ENCODE measurements around the gene DSG4.

Gene DSG4

GRCh38 chr18:31447530-31448191 lies 71.1 kb downstream of the DSG4 start, which contains the start of gene DSG3:
TSS of gene DSG3 (plus strand) at chr18:31447741. CDS start at chr18:31447878, 137 bp downstream.
- Histone ChIP-seq H3K9ac (ENCODE audit: low read length in 2 of 2) (no peak within 1 kb of the TSS), H3K9me3 (ENCODE audit: control insufficient read depth in 2 of 2, low read length in 2 of 2) (no peaks in the 10 kb centered on the region), H3K27ac (ENCODE audit: low read length) (no peak within 1 kb of the TSS), H3K4me3 (ENCODE audit: low read length in 2 of 2) (no peak within 1 kb of the TSS), H3K36me3 (ENCODE audit: control insufficient read depth in 2 of 2, insufficient read depth in 2 of 2, low read length in 2 of 2) (no peaks in the 10 kb centered on the region), H3K27me3 (ENCODE audit: control insufficient read depth in 1 of 2, insufficient read depth in 2 of 2, low read length in 2 of 2) (no peaks in the 10 kb centered on the region), H3K4me1 (ENCODE audit: control insufficient read depth, insufficient read depth, low read length) (no peaks in the 10 kb centered on the region)

- Histone ChIP-seq H3K36me3 (ENCODE audit: control insufficient read depth in 2 of 2, insufficient read depth in 2 of 2, low read length in 2 of 2) (no peaks in the 10 kb centered on the region), H3K9me3 (ENCODE audit: control insufficient read depth in 2 of 2, low read length in 2 of 2) (no peaks in the 10 kb centered on the region), H3K4me1 (ENCODE audit: control insufficient read depth, insufficient read depth, low read length) (no peaks in the 10 kb centered on the region), H3K27ac (ENCODE audit: low read length) (no peak overlapping the region), H3K27me3 (ENCODE audit: control insufficient read depth in 1 of 2, insufficient read depth in 2 of 2, low read length in 2 of 2) (no peaks in the 10 kb centered on the region), H3K4me3 (ENCODE audit: low read length in 2 of 2) (no peak overlapping the region), H3K9ac (ENCODE audit: low read length in 2 of 2) (no peak overlapping the region)
These were observed 73.8 kb downstream of the DSG4 start for GRCh38 chr18:31450409-31450808.

DNA sequence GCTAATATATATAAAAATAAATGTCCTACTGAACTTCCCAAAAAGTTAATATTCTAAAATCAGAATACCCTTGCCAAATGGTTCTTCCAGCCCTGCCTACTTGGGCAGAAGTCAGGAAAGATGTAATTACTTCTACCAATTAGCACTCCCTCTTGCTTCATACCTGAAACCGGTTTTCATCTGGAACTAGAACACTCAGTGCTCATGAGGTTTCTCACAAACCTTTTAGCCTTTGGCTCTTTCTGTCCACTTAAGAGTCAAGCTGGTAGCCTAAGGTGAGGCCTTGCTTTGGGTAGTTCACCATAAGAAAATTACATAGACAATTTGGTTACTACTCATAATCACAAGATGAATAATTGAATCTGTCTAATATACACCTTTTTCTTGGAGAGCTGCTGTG lies 75.0 kb downstream of the DSG4 start:
- H3K27me3 ChIP-seq (ENCODE audit: control insufficient read depth in 1 of 2, insufficient read depth in 2 of 2, low read length in 2 of 2): no peaks in the 10 kb centered on the region
- H3K9ac ChIP-seq (ENCODE audit: low read length in 2 of 2): no peak overlapping the region
- H3K36me3 ChIP-seq (ENCODE audit: control insufficient read depth in 2 of 2, insufficient read depth in 2 of 2, low read length in 2 of 2): no peaks in the 10 kb centered on the region
- H3K4me3 ChIP-seq (ENCODE audit: low read length in 2 of 2): no peak overlapping the region
- no peaks in the 10 kb centered on the region for H3K4me1 ChIP-seq (ENCODE audit: control insufficient read depth, insufficient read depth, low read length)
- H3K27ac ChIP-seq (ENCODE audit: low read length): no peak overlapping the region
- H3K9me3 ChIP-seq (ENCODE audit: control insufficient read depth in 2 of 2, low read length in 2 of 2): no peaks in the 10 kb centered on the region

GRCh38 chr18:31454066-31454708 lies 77.6 kb downstream of the DSG4 start:
- Histone ChIP-seq H3K9me3 (ENCODE audit: control insufficient read depth in 2 of 2, low read length in 2 of 2) (no peaks in the 10 kb centered on the region), H3K9ac (ENCODE audit: low read length in 2 of 2) (no peak overlapping the region), H3K27me3 (ENCODE audit: control insufficient read depth in 1 of 2, insufficient read depth in 2 of 2, low read length in 2 of 2) (no peaks in the 10 kb centered on the region), H3K4me1 (ENCODE audit: control insufficient read depth, insufficient read depth, low read length) (no peaks in the 10 kb centered on the region), H3K36me3 (ENCODE audit: control insufficient read depth in 2 of 2, insufficient read depth in 2 of 2, low read length in 2 of 2) (no peaks in the 10 kb centered on the region), H3K4me3 (ENCODE audit: low read length in 2 of 2) (no peak overlapping the region), H3K27ac (ENCODE audit: low read length) (no peak overlapping the region)
